ENCODE measurements around the gene TTLL3.

The TTLL3 gene

GRCh38 chr3:9780458-9780812, 29.6 kb upstream of the TTLL3 start:
- DNase-seq (ENCODE audit: low read depth in 1 of 2, low spot score in 1 of 2) = no peak

- no peak for DNase-seq (ENCODE audit: low read depth in 1 of 2, low spot score in 1 of 2)
Observed at GRCh38 chr3:9780910-9781309, 29.2 kb upstream of the TTLL3 start.

- DNase-seq (ENCODE audit: low read depth in 1 of 2, low spot score in 1 of 2) = no peak
Observed at GRCh38 chr3:9781551-9781950, 28.5 kb upstream of the TTLL3 start.

GRCh38 chr3:9781978-9782603, 28.0 kb upstream of the TTLL3 start:
- no peak for DNase-seq (ENCODE audit: low read depth in 1 of 2, low spot score in 1 of 2)

GRCh38 chr3:9782770-9783169, 27.3 kb upstream of the TTLL3 start:
- no peak for DNase-seq (ENCODE audit: low read depth in 1 of 2, low spot score in 1 of 2)

- no peak for DNase-seq (ENCODE audit: low read depth in 1 of 2, low spot score in 1 of 2)
Observed at GRCh38 chr3:9783954-9784353, 26.1 kb upstream of the TTLL3 start.

GRCh38 chr3:9784965-9785364, 25.1 kb upstream of the TTLL3 start:
- no peak for DNase-seq (ENCODE audit: low read depth in 1 of 2, low spot score in 1 of 2)

- no peak for DNase-seq (ENCODE audit: low read depth in 1 of 2, low spot score in 1 of 2)
Observed at GRCh38 chr3:9785602-9786001, 24.5 kb upstream of the TTLL3 start.

GRCh38 chr3:9786209-9786739, 23.8 kb upstream of the TTLL3 start:
- no peak for DNase-seq (ENCODE audit: low read depth in 1 of 2, low spot score in 1 of 2)

- DNase-seq (ENCODE audit: low read depth in 1 of 2, low spot score in 1 of 2) = no peak
Observed at GRCh38 chr3:9786825-9787669, 23.0 kb upstream of the TTLL3 start.

GRCh38 chr3:9787714-9788113, 22.3 kb upstream of the TTLL3 start:
- DNase-seq (ENCODE audit: low read depth in 1 of 2, low spot score in 1 of 2) = no peak

GRCh38 chr3:9791127-9791526, 18.9 kb upstream of the TTLL3 start:
- no peak for DNase-seq (ENCODE audit: low read depth in 1 of 2, low spot score in 1 of 2)

GRCh38 chr3:9791790-9792404, 18.2 kb upstream of the TTLL3 start:
- DNase-seq (ENCODE audit: low read depth in 1 of 2, low spot score in 1 of 2) = no peak

- peak; percentile 81 to 83 for DNase-seq (ENCODE audit: low read depth in 1 of 2, low spot score in 1 of 2)
Observed at GRCh38 chr3:9792405-9793160, 17.5 kb upstream of the TTLL3 start, which contains the start of the genes ARPC4 and TADA3. TSS of gene ARPC4 (plus strand) at chr3:9793082. CDS start at chr3:9793122, 40 bp downstream. TSS of gene TADA3 (minus strand) at chr3:9792473. CDS start at chr3:9791466, 1,007 bp downstream.

GRCh38 chr3:9793161-9793781, 16.8 kb upstream of the TTLL3 start:
- DNase-seq (ENCODE audit: low read depth in 1 of 2, low spot score in 1 of 2) = no peak

GRCh38 chr3:9794400-9794799, 15.7 kb upstream of the TTLL3 start:
- no peak for DNase-seq (ENCODE audit: low read depth in 1 of 2, low spot score in 1 of 2)

GRCh38 chr3:9795207-9795606, 14.9 kb upstream of the TTLL3 start:
- no peak for DNase-seq (ENCODE audit: low read depth in 1 of 2, low spot score in 1 of 2)

GRCh38 chr3:9797196-9797945, 12.7 kb upstream of the TTLL3 start:
- no peak for DNase-seq (ENCODE audit: low read depth in 1 of 2, low spot score in 1 of 2)

- no peak for DNase-seq (ENCODE audit: low read depth in 1 of 2, low spot score in 1 of 2)
Observed at GRCh38 chr3:9800529-9800928, 9.5 kb upstream of the TTLL3 start.

GRCh38 chr3:9803494-9803893, 6.6 kb upstream of the TTLL3 start:
- DNase-seq (ENCODE audit: low read depth in 1 of 2, low spot score in 1 of 2) = no peak

Measured in activated CD4-positive, alpha-beta T cell treated with anti-CD3 and anti-CD28 coated beads, Interleukin-2, amount 50 U/mL, for 24 hours (primary cell).